ENCODE results near the gene ARHGAP22. TPM values are rescaled to one million over a fixed set of nuclear protein-coding genes. Genes with fewer than 3 reads are reported as not detected.
A peak's percentile ranks its signal among the peaks of the same experiment; 100 is the strongest.

The ARHGAP22 gene
- total and polyA plus RNA-seq, 2 experiments from 2014 or later, result 4.8 to 10.7 TPM

DNA sequence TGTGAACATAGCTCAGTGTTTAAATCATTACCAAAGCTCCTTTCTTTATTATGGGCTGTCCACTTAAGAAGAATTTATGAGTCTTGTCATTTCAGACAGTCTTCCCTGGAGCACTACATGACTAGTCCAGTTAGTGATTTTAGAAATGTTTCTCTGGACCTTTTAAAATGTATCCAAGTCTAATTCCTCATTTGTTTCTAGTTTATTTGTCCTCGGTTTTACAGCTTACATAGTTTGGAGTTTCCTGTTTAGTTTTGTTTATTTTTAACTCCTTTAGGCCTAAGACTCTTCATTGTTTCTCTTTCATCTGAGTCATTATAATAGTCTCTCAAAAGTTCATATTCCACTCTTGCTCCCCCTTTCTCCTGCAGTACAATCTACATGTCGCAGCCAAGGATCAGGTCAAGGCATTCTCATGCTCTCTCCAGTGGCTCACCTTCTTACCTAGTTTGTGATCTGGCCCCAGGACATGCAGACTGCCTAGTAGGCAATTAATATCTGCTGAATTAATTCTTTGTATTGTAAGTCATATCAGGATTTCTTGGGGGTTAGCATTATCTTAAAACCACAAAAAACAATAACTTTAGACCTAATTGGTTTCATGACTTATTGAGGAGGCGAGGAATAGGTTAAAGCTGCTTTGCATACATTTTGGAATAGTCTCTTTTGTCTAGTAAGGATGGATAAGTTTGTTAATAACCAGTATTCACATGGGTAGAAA lies 204.6 kb downstream of the ARHGAP22 start (continued):
- TF ChIP-seq, protein P1, sequence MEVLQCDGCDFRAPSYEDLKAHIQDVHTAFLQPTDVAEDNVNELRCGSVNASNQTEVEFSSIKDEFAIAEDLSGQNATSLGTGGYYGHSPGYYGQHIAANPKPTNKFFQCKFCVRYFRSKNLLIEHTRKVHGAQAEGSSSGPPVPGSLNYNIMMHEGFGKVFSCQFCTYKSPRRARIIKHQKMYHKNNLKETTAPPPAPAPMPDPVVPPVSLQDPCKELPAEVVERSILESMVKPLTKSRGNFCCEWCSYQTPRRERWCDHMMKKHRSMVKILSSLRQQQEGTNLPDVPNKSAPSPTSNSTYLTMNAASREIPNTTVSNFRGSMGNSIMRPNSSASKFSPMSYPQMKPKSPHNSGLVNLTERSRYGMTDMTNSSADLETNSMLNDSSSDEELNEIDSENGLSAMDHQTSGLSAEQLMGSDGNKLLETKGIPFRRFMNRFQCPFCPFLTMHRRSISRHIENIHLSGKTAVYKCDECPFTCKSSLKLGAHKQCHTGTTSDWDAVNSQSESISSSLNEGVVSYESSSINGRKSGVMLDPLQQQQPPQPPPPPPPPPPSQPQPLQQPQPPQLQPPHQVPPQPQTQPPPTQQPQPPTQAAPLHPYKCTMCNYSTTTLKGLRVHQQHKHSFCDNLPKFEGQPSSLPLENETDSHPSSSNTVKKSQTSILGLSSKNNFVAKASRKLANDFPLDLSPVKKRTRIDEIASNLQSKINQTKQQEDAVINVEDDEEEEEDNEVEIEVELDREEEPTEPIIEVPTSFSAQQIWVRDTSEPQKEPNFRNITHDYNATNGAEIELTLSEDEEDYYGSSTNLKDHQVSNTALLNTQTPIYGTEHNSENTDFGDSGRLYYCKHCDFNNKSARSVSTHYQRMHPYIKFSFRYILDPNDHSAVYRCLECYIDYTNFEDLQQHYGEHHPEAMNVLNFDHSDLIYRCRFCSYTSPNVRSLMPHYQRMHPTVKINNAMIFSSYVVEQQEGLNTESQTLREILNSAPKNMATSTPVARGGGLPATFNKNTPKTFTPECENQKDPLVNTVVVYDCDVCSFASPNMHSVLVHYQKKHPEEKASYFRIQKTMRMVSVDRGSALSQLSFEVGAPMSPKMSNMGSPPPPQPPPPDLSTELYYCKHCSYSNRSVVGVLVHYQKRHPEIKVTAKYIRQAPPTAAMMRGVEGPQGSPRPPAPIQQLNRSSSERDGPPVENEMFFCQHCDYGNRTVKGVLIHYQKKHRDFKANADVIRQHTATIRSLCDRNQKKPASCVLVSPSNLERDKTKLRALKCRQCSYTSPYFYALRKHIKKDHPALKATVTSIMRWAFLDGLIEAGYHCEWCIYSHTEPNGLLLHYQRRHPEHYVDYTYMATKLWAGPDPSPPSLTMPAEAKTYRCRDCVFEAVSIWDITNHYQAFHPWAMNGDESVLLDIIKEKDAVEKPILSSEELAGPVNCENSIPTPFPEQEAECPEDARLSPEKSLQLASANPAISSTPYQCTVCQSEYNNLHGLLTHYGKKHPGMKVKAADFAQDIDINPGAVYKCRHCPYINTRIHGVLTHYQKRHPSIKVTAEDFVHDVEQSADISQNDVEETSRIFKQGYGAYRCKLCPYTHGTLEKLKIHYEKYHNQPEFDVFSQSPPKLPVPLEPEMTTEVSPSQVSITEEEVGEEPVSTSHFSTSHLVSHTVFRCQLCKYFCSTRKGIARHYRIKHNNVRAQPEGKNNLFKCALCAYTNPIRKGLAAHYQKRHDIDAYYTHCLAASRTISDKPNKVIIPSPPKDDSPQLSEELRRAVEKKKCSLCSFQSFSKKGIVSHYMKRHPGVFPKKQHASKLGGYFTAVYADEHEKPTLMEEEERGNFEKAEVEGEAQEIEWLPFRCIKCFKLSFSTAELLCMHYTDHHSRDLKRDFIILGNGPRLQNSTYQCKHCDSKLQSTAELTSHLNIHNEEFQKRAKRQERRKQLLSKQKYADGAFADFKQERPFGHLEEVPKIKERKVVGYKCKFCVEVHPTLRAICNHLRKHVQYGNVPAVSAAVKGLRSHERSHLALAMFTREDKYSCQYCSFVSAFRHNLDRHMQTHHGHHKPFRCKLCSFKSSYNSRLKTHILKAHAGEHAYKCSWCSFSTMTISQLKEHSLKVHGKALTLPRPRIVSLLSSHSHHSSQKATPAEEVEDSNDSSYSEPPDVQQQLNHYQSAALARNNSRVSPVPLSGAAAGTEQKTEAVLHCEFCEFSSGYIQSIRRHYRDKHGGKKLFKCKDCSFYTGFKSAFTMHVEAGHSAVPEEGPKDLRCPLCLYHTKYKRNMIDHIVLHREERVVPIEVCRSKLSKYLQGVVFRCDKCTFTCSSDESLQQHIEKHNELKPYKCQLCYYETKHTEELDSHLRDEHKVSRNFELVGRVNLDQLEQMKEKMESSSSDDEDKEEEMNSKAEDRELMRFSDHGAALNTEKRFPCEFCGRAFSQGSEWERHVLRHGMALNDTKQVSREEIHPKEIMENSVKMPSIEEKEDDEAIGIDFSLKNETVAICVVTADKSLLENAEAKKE (CRISPR knock-in tag; IDR thresholded peaks at IDR 0.05), result no peak
- TF ChIP-seq, protein P2, sequence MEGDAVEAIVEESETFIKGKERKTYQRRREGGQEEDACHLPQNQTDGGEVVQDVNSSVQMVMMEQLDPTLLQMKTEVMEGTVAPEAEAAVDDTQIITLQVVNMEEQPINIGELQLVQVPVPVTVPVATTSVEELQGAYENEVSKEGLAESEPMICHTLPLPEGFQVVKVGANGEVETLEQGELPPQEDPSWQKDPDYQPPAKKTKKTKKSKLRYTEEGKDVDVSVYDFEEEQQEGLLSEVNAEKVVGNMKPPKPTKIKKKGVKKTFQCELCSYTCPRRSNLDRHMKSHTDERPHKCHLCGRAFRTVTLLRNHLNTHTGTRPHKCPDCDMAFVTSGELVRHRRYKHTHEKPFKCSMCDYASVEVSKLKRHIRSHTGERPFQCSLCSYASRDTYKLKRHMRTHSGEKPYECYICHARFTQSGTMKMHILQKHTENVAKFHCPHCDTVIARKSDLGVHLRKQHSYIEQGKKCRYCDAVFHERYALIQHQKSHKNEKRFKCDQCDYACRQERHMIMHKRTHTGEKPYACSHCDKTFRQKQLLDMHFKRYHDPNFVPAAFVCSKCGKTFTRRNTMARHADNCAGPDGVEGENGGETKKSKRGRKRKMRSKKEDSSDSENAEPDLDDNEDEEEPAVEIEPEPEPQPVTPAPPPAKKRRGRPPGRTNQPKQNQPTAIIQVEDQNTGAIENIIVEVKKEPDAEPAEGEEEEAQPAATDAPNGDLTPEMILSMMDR (conservative IDR thresholded peaks at IDR 0.05; ENCODE audit: low read depth in 2 of 2), result no peak

DNA sequence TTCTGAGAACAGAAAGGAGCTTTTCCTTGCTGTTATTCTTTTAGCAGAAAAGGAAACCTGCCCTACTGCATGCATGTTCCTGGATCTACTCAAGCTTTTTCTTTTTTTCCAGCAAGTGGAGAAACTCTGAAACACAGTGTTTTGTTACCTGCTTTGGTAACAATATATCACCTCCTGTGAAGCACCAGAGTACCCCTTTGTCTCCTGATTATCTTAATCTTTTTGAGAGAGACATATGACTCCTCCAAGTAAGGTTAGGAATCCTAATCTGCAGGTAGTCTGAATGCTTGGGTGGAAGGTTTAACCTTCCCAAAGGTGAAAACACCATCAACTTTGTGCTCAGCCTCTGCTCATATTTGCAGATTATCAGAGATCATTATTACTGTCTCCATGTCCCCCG lies 205.3 kb downstream of the ARHGAP22 start:
- H3K9me2 ChIP-seq (ENCODE audit: insufficient read depth), result no peaks in the 10 kb centered on the region
- DNase-seq (ENCODE audit: low spot score) (peak; percentile 17), ATAC-seq (peak; percentile 78)
- Mint-ChIP-seq H3K36me3 (ENCODE audit: low read depth) (peaks cover under 1% of the 10 kb centered on the region; the same call in 1 of the 3 replicates), H3K4me3 (0 out of 3 replicates have a peak overlapping the region, but pooled peaks have one; percentile 8), H3K9me3 (no peaks in the 10 kb centered on the region), H3K4me1 (peaks cover 35% of the 10 kb centered on the region), H3K27ac (peak overlapping the region; percentile 78), H3K27me3 (ENCODE audit: insufficient read depth, low read depth, poor library complexity) (peaks cover 3% of the 10 kb centered on the region)
- no peak overlapping the region; the same call in 1 of the 2 replicates for H3K27ac ChIP-seq (ENCODE audit: low read depth)
- no peak overlapping the region for H2AFZ ChIP-seq
- peaks cover 44% of the 10 kb centered on the region for H3K79me2 ChIP-seq (replicated peaks; ENCODE audit: insufficient read depth)
- peaks cover 18% of the 10 kb centered on the region for H4K20me1 ChIP-seq (replicated peaks; ENCODE audit: insufficient read depth)
- H3K4me3 ChIP-seq, result no peak overlapping the region
- H3K36me3 ChIP-seq (ENCODE audit: insufficient read depth), result no peaks in the 10 kb centered on the region
- peak overlapping the region; percentile 68 for H3K4me2 ChIP-seq
- H3K27me3 ChIP-seq (ENCODE audit: insufficient read depth), result no peaks in the 10 kb centered on the region
- H3F3A ChIP-seq (replicated peaks; ENCODE audit: low read depth), result no peaks in the 10 kb centered on the region
- H3K4me1 ChIP-seq (ENCODE audit: insufficient read depth), result peaks cover 30% of the 10 kb centered on the region
- TF ChIP-seq EZH2phosphoT487 (IDR thresholded peaks at IDR 0.05; ENCODE audit: unreplicated experiment), result no peak
- TF ChIP-seq, protein P3, sequence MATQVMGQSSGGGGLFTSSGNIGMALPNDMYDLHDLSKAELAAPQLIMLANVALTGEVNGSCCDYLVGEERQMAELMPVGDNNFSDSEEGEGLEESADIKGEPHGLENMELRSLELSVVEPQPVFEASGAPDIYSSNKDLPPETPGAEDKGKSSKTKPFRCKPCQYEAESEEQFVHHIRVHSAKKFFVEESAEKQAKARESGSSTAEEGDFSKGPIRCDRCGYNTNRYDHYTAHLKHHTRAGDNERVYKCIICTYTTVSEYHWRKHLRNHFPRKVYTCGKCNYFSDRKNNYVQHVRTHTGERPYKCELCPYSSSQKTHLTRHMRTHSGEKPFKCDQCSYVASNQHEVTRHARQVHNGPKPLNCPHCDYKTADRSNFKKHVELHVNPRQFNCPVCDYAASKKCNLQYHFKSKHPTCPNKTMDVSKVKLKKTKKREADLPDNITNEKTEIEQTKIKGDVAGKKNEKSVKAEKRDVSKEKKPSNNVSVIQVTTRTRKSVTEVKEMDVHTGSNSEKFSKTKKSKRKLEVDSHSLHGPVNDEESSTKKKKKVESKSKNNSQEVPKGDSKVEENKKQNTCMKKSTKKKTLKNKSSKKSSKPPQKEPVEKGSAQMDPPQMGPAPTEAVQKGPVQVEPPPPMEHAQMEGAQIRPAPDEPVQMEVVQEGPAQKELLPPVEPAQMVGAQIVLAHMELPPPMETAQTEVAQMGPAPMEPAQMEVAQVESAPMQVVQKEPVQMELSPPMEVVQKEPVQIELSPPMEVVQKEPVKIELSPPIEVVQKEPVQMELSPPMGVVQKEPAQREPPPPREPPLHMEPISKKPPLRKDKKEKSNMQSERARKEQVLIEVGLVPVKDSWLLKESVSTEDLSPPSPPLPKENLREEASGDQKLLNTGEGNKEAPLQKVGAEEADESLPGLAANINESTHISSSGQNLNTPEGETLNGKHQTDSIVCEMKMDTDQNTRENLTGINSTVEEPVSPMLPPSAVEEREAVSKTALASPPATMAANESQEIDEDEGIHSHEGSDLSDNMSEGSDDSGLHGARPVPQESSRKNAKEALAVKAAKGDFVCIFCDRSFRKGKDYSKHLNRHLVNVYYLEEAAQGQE (IDR thresholded peaks at IDR 0.05; ENCODE audit: unreplicated experiment), result no peak
- TF ChIP-seq CREB1 (CRISPR knock-in tag; IDR thresholded peaks at IDR 0.05; ENCODE audit: low read depth), result no peak
- TF ChIP-seq ZNF114 (CRISPR knock-in tag; IDR thresholded peaks at IDR 0.05), result no peak
- no peak for TF ChIP-seq STAT1 (IDR thresholded peaks at IDR 0.05; ENCODE audit: unreplicated experiment)
- no peak for TF ChIP-seq NANOG (IDR thresholded peaks at IDR 0.05; ENCODE audit: borderline replicate concordance)
- no peak for TF ChIP-seq EZH2 (IDR thresholded peaks at IDR 0.05; ENCODE audit: low read depth, unreplicated experiment)

Data from GM23338 (cell line).